ENCODE measurements around the gene FAM219A. TPM values are rescaled to one million over a fixed set of nuclear protein-coding genes. Genes with fewer than 3 reads are reported as not detected.
"Not testable (repeated sequence)": the region's sequence is repeated elsewhere in the genome, so short reads cannot be mapped to it uniquely, and the experiment has no call there.

FAM219A gene
- total RNA-seq, 1 experiment from 2014 or later = 38.6 TPM

- in situ Hi-C loops (cut with HindIII; ENCODE audit: low pct_unique_long_range_greater_than_20kb, low sequenced_read_pairs) (no loop called here), intact Hi-C loops (cut with micrococcal nuclease; ENCODE audit: unreplicated experiment) (no loop called here)
- Histone ChIP-seq H3K4me1 (ENCODE audit: control insufficient read depth, insufficient read depth, low read length) (no peaks in the 10 kb centered on the region), H3K27ac (ENCODE audit: low read length) (no peak overlapping the region), H3K9me3 (ENCODE audit: control insufficient read depth, insufficient read depth, low read depth, low read length) (no peaks in the 10 kb centered on the region), H3K36me3 (ENCODE audit: control insufficient read depth, insufficient read depth, low read length) (no peaks in the 10 kb centered on the region), H3K27me3 (ENCODE audit: control insufficient read depth, insufficient read depth, low read length) (no peaks in the 10 kb centered on the region), H3K4me3 (ENCODE audit: low read depth in 2 of 2, low read length in 2 of 2) (no peak overlapping the region)
- POLR2A ChIA-PET = no interaction called here
- ATAC-seq (no peak), DNase-seq (ENCODE audit: low read depth, low spot score) (no peak)
- TF ChIP-seq POLR2AphosphoS5 (IDR thresholded peaks at IDR 0.05; ENCODE audit: low read depth, low read length) (no peak), REST (IDR thresholded peaks at IDR 0.05; ENCODE audit: insufficient read depth in 1 of 2, low read depth in 2 of 2, low read length in 1 of 2) (no peak), TCF7L2 (IDR thresholded peaks at IDR 0.05; ENCODE audit: low read depth, low read length) (no peak), SIN3A (IDR thresholded peaks at IDR 0.05; ENCODE audit: borderline replicate concordance, insufficient read depth, low read depth, low read length) (no peak), CTCF (IDR thresholded peaks at IDR 0.05) (no peak)
- BruUV-seq (replicated peaks) = no TSS peak
- CTCF ChIA-PET = no interaction called here
These were observed 15.6 kb downstream of the FAM219A start for GRCh38 chr9:34442770-34443169.

- no peaks in the 10 kb centered on the region for H3K9me3 ChIP-seq (ENCODE audit: control insufficient read depth, insufficient read depth, low read depth, low read length)
- ChIA-PET POLR2A (no interaction called here), CTCF (interaction anchor here (1.2 to 2.1 kb wide), 2 partner anchors 62 to 151 kb away, joined by 4 to 6 read pairs; no protein-coding TSS in a partner anchor)
- DNase-seq (ENCODE audit: low read depth, low spot score) (no peak), ATAC-seq (no peak)
- BruUV-seq (replicated peaks) = no TSS peak
- intact Hi-C loops (cut with micrococcal nuclease; ENCODE audit: unreplicated experiment) = no loop called here
- no peak overlapping the region for H3K4me3 ChIP-seq (ENCODE audit: low read depth in 2 of 2, low read length in 2 of 2)
- no peaks in the 10 kb centered on the region for H3K4me1 ChIP-seq (ENCODE audit: control insufficient read depth, insufficient read depth, low read length)
- no peaks in the 10 kb centered on the region for H3K36me3 ChIP-seq (ENCODE audit: control insufficient read depth, insufficient read depth, low read length)
- TF ChIP-seq POLR2AphosphoS5 (IDR thresholded peaks at IDR 0.05; ENCODE audit: low read depth, low read length) = no peak
- TF ChIP-seq SIN3A (IDR thresholded peaks at IDR 0.05; ENCODE audit: borderline replicate concordance, insufficient read depth, low read depth, low read length) = no peak
- no peak for TF ChIP-seq TCF7L2 (IDR thresholded peaks at IDR 0.05; ENCODE audit: low read depth, low read length)
- no peak for TF ChIP-seq REST (IDR thresholded peaks at IDR 0.05; ENCODE audit: insufficient read depth in 1 of 2, low read depth in 2 of 2, low read length in 1 of 2)
- TF ChIP-seq CTCF (IDR thresholded peaks at IDR 0.05) = no peak
- no peak overlapping the region for H3K27ac ChIP-seq (ENCODE audit: low read length)
- H3K27me3 ChIP-seq (ENCODE audit: control insufficient read depth, insufficient read depth, low read length) = no peaks in the 10 kb centered on the region
- in situ Hi-C loops (cut with HindIII; ENCODE audit: low pct_unique_long_range_greater_than_20kb, low sequenced_read_pairs) = no loop called here
These were observed 18.4 kb downstream of the FAM219A start for GRCh38 chr9:34440017-34440416.

- intact Hi-C loops (cut with micrococcal nuclease; ENCODE audit: unreplicated experiment); DNase-seq (ENCODE audit: low read depth, low spot score); H3K27me3 ChIP-seq (ENCODE audit: control insufficient read depth, insufficient read depth, low read length); H3K36me3 ChIP-seq (ENCODE audit: control insufficient read depth, insufficient read depth, low read length); ATAC-seq; POLR2A ChIA-PET; H3K27ac ChIP-seq (ENCODE audit: low read length); BruUV-seq (replicated peaks); in situ Hi-C loops (cut with HindIII; ENCODE audit: low pct_unique_long_range_greater_than_20kb, low sequenced_read_pairs); H3K4me3 ChIP-seq (ENCODE audit: low read depth in 2 of 2, low read length in 2 of 2); H3K9me3 ChIP-seq (ENCODE audit: control insufficient read depth, insufficient read depth, low read depth, low read length); H3K4me1 ChIP-seq (ENCODE audit: control insufficient read depth, insufficient read depth, low read length): not testable (repeated sequence)
- CTCF ChIA-PET = interaction anchor here (1.4 to 2.1 kb wide), 4 partner anchors 62 to 153 kb away, joined by 3 to 6 read pairs (median 4); no protein-coding TSS in a partner anchor
These were observed 19.9 kb downstream of the FAM219A start for GRCh38 chr9:34438465-34438864.
